T-helper 2 cell treated with Interferon-gamma antibody and Interleukin-4, amounts not matched to agents 100 ng/mL and 5 ng/mL, for 36 hours (primary cell): Measurements from ENCODE around the gene TBCD. TPM values are rescaled to one million over a fixed set of nuclear protein-coding genes. Genes with fewer than 3 reads are reported as not detected.

ENCODE experiments used
- intact Hi-C: fragments of 100-400 bp; cut with micrococcal nuclease; formaldehyde crosslinking; loops from one replicate; pipeline ENCODE4 v1.15.1; 2023
- total RNA-seq: library from RNA; stranded (reverse); gene quantifications from 2 replicates; pipeline ENCODE4 v1.2.3, GENCODE V29; 2022

The TBCD gene
- total RNA-seq, 1 donor from 2014 or later = 177 TPM

- intact Hi-C loops = no loop called here
Observed at GRCh38 chr17:82789051-82789592, 37.3 kb downstream of the TBCD start.

- intact Hi-C loops = no loop called here
Observed at GRCh38 chr17:82789806-82790205, 37.9 kb downstream of the TBCD start.

- intact Hi-C loops = no loop called here
Observed at GRCh38 chr17:82790391-82790790, 38.5 kb downstream of the TBCD start.

- intact Hi-C loops = no loop called here
Observed at GRCh38 chr17:82791532-82791931, 39.7 kb downstream of the TBCD start.

- intact Hi-C loops = no loop called here
Observed at GRCh38 chr17:82793974-82794630, 42.2 kb downstream of the TBCD start.

- intact Hi-C loops = no loop called here
Observed at GRCh38 chr17:82794781-82795482, 43.1 kb downstream of the TBCD start.

GRCh38 chr17:82795615-82796014 lies 43.8 kb downstream of the TBCD start:
- intact Hi-C loops = no loop called here

GRCh38 chr17:82797061-82797460 lies 45.2 kb downstream of the TBCD start:
- intact Hi-C loops = no loop called here

GRCh38 chr17:82798752-82799151 lies 46.9 kb downstream of the TBCD start:
- intact Hi-C loops = no loop called here

- intact Hi-C loops = no loop called here
Observed at GRCh38 chr17:82799591-82799990, 47.7 kb downstream of the TBCD start.

GRCh38 chr17:82800885-82801284 lies 49.0 kb downstream of the TBCD start:
- intact Hi-C loops = no loop called here

GRCh38 chr17:82801377-82801970 lies 49.6 kb downstream of the TBCD start:
- intact Hi-C loops = no loop called here

- intact Hi-C loops = no loop called here
Observed at GRCh38 chr17:82802075-82802780, 50.4 kb downstream of the TBCD start.

GRCh38 chr17:82803185-82803584 lies 51.3 kb downstream of the TBCD start:
- intact Hi-C loops = no loop called here

GRCh38 chr17:82803606-82804005 lies 51.7 kb downstream of the TBCD start:
- intact Hi-C loops = no loop called here

- intact Hi-C loops = no loop called here
Observed at GRCh38 chr17:82804442-82805191, 52.8 kb downstream of the TBCD start.

GRCh38 chr17:82805254-82805653 lies 53.4 kb downstream of the TBCD start:
- intact Hi-C loops = no loop called here

GRCh38 chr17:82805823-82806222 lies 54.0 kb downstream of the TBCD start:
- intact Hi-C loops = no loop called here

GRCh38 chr17:82806645-82807044 lies 54.8 kb downstream of the TBCD start:
- intact Hi-C loops = no loop called here

GRCh38 chr17:82807101-82807500 lies 55.2 kb downstream of the TBCD start:
- intact Hi-C loops = no loop called here

- intact Hi-C loops = no loop called here
Observed at GRCh38 chr17:82807562-82807961, 55.7 kb downstream of the TBCD start.
